ENCODE data around the gene SESN3.

GRCh38 chr11:95218149-95218548, 12.9 kb downstream of the SESN3 start:
- TF ChIP-seq, protein P1, sequence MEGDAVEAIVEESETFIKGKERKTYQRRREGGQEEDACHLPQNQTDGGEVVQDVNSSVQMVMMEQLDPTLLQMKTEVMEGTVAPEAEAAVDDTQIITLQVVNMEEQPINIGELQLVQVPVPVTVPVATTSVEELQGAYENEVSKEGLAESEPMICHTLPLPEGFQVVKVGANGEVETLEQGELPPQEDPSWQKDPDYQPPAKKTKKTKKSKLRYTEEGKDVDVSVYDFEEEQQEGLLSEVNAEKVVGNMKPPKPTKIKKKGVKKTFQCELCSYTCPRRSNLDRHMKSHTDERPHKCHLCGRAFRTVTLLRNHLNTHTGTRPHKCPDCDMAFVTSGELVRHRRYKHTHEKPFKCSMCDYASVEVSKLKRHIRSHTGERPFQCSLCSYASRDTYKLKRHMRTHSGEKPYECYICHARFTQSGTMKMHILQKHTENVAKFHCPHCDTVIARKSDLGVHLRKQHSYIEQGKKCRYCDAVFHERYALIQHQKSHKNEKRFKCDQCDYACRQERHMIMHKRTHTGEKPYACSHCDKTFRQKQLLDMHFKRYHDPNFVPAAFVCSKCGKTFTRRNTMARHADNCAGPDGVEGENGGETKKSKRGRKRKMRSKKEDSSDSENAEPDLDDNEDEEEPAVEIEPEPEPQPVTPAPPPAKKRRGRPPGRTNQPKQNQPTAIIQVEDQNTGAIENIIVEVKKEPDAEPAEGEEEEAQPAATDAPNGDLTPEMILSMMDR (IDR thresholded peaks at IDR 0.05): no peak
- no peak for TF ChIP-seq POLR2A (IDR thresholded peaks at IDR 0.05)

Data from right lobe of liver (tissue), 4 donors.